ENCODE data around the gene CXCL11. TPM values are rescaled to one million over a fixed set of nuclear protein-coding genes. Genes with fewer than 3 reads are reported as not detected.
A peak's percentile ranks its signal among the peaks of the same experiment; 100 is the strongest.
"Not testable (repeated sequence)": the region's sequence is repeated elsewhere in the genome, so short reads cannot be mapped to it uniquely, and the experiment has no call there.

The CXCL11 gene
- total RNA-seq, 1 donor from 2014 or later = not detected

GRCh38 chr4:76053730-76054129, 17.9 kb upstream of the CXCL11 start:
- no peak for TF ChIP-seq CTCF (IDR thresholded peaks at IDR 0.05; ENCODE audit: insufficient read depth, low read length, severe bottlenecking)
- no peak for FAIRE-seq
- Histone ChIP-seq H3K27me3 (ENCODE audit: control insufficient read depth, insufficient read depth, low read length) (no peaks in the 10 kb centered on the region), H3K4me3 (ENCODE audit: low read depth, low read length) (no peak overlapping the region), H3K36me3 (ENCODE audit: control insufficient read depth, insufficient read depth, low read length) (no peaks in the 10 kb centered on the region)
- no peak for DNase-seq (ENCODE audit: low read depth)

GRCh38 chr4:76050560-76051050, 14.7 kb upstream of the CXCL11 start:
- not testable (repeated sequence) for H3K4me3 ChIP-seq (ENCODE audit: low read depth, low read length); FAIRE-seq; H3K36me3 ChIP-seq (ENCODE audit: control insufficient read depth, insufficient read depth, low read length); DNase-seq (ENCODE audit: low read depth); H3K27me3 ChIP-seq (ENCODE audit: control insufficient read depth, insufficient read depth, low read length)

GRCh38 chr4:76049860-76050416, 14.1 kb upstream of the CXCL11 start:
- not testable (repeated sequence) for FAIRE-seq; H3K27me3 ChIP-seq (ENCODE audit: control insufficient read depth, insufficient read depth, low read length); H3K36me3 ChIP-seq (ENCODE audit: control insufficient read depth, insufficient read depth, low read length); DNase-seq (ENCODE audit: low read depth); H3K4me3 ChIP-seq (ENCODE audit: low read depth, low read length)

- DNase-seq (ENCODE audit: low read depth); FAIRE-seq: not testable (repeated sequence)
Measured at GRCh38 chr4:76044686-76045085, 8.8 kb upstream of the CXCL11 start.

GRCh38 chr4:76043306-76043705, 7.4 kb upstream of the CXCL11 start:
- not testable (repeated sequence) for H3K4me3 ChIP-seq (ENCODE audit: low read depth, low read length); DNase-seq (ENCODE audit: low read depth); H3K27me3 ChIP-seq (ENCODE audit: control insufficient read depth, insufficient read depth, low read length); H3K36me3 ChIP-seq (ENCODE audit: control insufficient read depth, insufficient read depth, low read length); FAIRE-seq

More at GRCh38 chr4:76044686-76045085, 8.8 kb upstream of the CXCL11 start:
- not testable (repeated sequence) for H3K4me3 ChIP-seq (ENCODE audit: low read depth, low read length); H3K36me3 ChIP-seq (ENCODE audit: control insufficient read depth, insufficient read depth, low read length); H3K27me3 ChIP-seq (ENCODE audit: control insufficient read depth, insufficient read depth, low read length)

- DNase-seq (ENCODE audit: low read depth) = peak; percentile 54
- not testable (repeated sequence) for H3K4me3 ChIP-seq (ENCODE audit: low read depth, low read length); H3K27me3 ChIP-seq (ENCODE audit: control insufficient read depth, insufficient read depth, low read length); H3K36me3 ChIP-seq (ENCODE audit: control insufficient read depth, insufficient read depth, low read length); FAIRE-seq
Measured at GRCh38 chr4:76042241-76042998, 6.5 kb upstream of the CXCL11 start.

GRCh38 chr4:76036855-76037254, 985 bp upstream of the CXCL11 start:
- no peak for TF ChIP-seq CTCF (IDR thresholded peaks at IDR 0.05; ENCODE audit: insufficient read depth, low read length, severe bottlenecking)
- no peak for FAIRE-seq

GRCh38 chr4:76035141-76035540, 729 bp downstream of the CXCL11 start:
- DNase-seq (ENCODE audit: low read depth) (no peak), FAIRE-seq (no peak)
- no peak for TF ChIP-seq CTCF (IDR thresholded peaks at IDR 0.05; ENCODE audit: insufficient read depth, low read length, severe bottlenecking)
- Histone ChIP-seq H3K36me3 (ENCODE audit: control insufficient read depth, insufficient read depth, low read length) (no peaks in the 10 kb centered on the region), H3K4me3 (ENCODE audit: low read depth, low read length) (no peak overlapping the region), H3K27me3 (ENCODE audit: control insufficient read depth, insufficient read depth, low read length) (no peaks in the 10 kb centered on the region)

More at GRCh38 chr4:76036855-76037254, 985 bp upstream of the CXCL11 start:
- H3K27me3 ChIP-seq (ENCODE audit: control insufficient read depth, insufficient read depth, low read length) = no peaks in the 10 kb centered on the region
- no peaks in the 10 kb centered on the region for H3K36me3 ChIP-seq (ENCODE audit: control insufficient read depth, insufficient read depth, low read length)
- H3K4me3 ChIP-seq (ENCODE audit: low read depth, low read length) = no peak overlapping the region
- DNase-seq (ENCODE audit: low read depth) = no peak

All from bronchial epithelial cell (primary cell).